IPS-11a (cell line): ENCODE measurements around the gene ATP4B.

Source experiments
- H3K4me3 ChIP-seq: one replicate; pipeline ENCODE4 v1.5.1; 2013; ENCODE audit warnings: low read depth, low read length, control low read depth

The ATP4B gene

GRCh38 chr13:113656831-113657671 is 947 bp downstream of the ATP4B start:
- no peak overlapping the region for H3K4me3 ChIP-seq

GRCh38 chr13:113656003-113656588 is 1.9 kb downstream of the ATP4B start:
- H3K4me3 ChIP-seq = no peak overlapping the region

GRCh38 chr13:113655346-113656002 is 2.5 kb downstream of the ATP4B start:
- no peak overlapping the region for H3K4me3 ChIP-seq

GRCh38 chr13:113654591-113655345 is 3.2 kb downstream of the ATP4B start:
- no peak overlapping the region for H3K4me3 ChIP-seq

DNA sequence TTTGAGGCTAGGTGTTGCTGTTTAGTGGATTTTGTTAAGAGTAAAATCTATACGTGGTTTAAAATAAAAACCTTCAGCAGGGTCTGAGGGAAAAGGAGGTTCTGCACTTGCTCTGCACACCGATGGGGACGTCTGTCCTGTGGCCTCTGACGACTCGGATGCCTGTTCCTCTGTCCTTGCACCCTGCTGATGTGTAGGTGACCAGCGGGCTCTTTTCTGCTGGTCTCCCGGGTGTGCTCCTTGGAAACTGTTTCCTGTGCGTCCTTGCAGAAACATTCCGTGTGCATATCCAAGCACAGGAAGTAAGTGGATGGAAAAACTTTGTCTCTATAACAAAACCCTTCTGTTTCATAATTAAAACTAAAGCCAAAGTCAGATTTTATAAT is 3.8 kb downstream of the ATP4B start:
- H3K4me3 ChIP-seq = no peak overlapping the region

GRCh38 chr13:113653264-113654174 is 4.5 kb downstream of the ATP4B start:
- no peak overlapping the region for H3K4me3 ChIP-seq

- H3K4me3 ChIP-seq = no peak overlapping the region
Observed at GRCh38 chr13:113652404-113653263, 5.4 kb downstream of the ATP4B start.

DNA sequence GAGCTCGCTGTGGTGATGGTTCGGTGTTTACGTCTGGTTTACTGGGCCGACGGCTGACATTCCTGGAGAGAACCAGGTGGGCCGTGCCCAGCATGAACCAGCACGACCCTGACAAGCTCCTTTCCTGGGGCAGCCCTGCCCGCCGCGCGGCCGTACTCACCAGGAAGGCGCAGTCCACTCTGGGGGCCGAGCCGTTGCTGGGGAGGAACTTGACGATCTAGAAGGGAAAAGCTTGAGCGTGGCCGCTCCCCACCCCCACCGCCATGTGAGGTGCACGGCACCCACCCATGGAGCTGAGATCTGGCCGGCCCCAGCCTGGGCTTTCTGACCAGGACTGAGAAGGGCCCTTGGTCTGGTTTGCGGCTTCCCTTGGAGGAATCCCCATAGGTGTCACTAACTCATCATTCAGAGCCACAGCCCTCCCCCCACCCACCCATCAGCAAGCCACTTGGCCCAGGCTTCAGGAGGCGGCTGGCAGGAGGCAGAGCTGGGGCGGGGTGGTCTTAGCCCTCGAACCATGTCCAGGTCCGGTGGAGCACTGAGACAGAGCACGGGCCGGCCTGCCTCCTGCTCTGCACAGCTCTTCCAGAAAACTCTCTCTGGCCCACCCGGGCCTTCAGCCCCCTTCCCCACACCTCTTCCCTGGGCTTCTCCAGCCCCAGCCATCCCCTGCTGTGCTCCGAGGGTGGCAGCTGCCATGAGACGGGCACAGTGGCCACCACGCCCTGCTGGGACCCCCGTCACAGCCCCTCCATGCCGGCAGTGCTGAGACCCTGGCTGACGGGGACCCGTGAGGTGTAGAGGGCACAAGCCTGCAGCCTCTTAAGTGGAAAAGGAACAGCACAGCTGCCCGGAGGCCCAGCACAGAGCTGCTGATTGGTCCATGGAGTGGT is 6.2 kb downstream of the ATP4B start:
- no peak overlapping the region for H3K4me3 ChIP-seq

DNA sequence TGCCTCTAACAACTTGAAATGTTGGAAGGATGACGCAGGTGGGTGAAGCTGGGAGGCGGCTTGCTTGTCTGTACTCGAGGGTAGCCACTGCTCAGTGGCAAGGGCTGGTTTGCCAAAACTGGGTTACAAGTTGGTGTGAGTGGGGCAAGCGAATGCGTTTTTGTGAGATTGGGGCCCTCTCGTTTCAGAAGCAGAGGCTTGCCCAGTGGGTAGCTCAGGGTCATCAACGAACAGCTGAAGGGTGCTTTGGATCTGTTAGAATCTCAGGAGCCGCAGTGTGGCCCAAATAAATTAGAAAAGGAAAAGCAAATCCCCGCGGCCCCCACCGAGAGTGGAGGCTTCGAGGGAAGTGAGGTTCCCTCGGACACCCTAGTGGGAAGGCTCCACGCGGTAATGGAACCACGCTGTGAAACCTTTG is 7.3 kb downstream of the ATP4B start:
- H3K4me3 ChIP-seq = no peak overlapping the region

GRCh38 chr13:113650275-113650674 is 7.7 kb downstream of the ATP4B start:
- H3K4me3 ChIP-seq = no peak overlapping the region

DNA sequence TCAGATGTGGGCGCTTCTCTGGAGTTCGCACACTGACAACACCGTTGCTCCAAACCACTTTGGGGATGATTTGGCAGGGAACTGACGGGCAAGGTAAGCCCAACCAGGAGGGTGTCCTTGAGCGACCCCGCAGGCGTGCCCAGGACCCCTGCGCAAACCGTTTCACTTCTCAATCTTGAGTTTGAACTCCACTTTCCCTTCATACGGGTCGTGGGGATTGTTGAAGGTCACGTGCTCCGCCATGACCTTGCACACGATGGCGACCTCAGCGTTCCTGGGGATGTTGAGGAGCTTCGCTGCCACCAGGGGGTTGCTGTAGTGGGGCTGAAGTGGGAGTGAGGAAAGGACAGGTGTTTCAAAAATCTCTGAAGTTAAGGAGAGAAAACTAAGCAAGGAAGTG is 8.8 kb downstream of the ATP4B start:
- H3K4me3 ChIP-seq = no peak overlapping the region

- H3K4me3 ChIP-seq = no peak overlapping the region
Observed at GRCh38 chr13:113648216-113648610, 9.8 kb downstream of the ATP4B start.

DNA sequence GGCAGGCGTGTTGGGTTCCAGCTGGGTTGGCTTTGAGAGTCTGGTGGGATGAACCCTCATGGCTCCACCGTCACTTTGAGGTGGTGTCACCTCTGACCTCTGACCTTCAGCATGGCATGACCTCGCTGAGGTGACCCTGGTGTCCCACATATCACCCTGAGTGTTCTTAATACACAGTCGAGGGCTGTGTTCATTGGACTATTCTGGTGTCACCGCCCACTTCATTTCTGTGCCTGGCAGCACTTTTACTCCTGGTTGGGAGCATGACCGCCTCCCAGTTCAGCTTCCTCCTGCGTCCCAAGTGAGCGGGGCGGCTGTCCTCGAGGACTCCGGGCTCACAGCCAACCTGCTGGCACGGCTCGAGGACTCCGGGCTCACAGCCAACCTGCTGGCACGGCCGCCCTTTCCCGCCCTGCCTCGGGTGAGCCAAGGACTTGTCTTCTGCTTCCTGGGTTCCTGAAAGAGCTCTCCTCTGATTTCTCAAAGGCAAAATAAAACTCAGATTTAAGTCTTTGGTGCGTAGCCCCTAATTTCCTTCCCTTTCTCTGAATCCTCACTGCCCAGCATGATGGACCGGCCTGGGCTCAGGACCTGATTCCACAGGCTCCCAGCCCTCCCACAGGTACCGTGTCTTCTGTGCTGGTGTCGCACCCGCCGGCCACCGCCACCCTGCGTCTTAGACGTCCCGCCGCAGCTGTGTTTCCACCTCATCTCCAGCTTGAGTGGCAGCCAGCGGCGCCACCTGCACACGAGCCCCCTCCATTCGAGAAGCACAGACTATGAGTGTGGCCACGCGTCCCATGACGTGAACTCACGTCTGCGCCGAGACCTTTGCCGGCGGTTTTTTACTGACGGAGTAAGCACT is 10.4 kb downstream of the ATP4B start:
- H3K4me3 ChIP-seq = no peak overlapping the region

GRCh38 chr13:113646921-113647340 is 11.1 kb downstream of the ATP4B start:
- no peak overlapping the region for H3K4me3 ChIP-seq

GRCh38 chr13:113646376-113646775 is 11.6 kb downstream of the ATP4B start:
- H3K4me3 ChIP-seq = no peak overlapping the region

GRCh38 chr13:113645329-113645728 is 12.7 kb downstream of the ATP4B start:
- H3K4me3 ChIP-seq = no peak overlapping the region

GRCh38 chr13:113644800-113645199 is 13.2 kb downstream of the ATP4B start:
- H3K4me3 ChIP-seq = no peak overlapping the region
